DOHH2 (cell line): ENCODE data around the gene EFNA5.

Experiments
- H3F3A ChIP-seq: fragments of 200-600 bp; sonication (generic), shearing (Covaris generic); 2 replicates; pipeline ENCODE4 v1.6.0; 2016; ENCODE audit warnings: antibody characterized with exemption, mild to moderate bottlenecking; ENCODE audit not compliant: control insufficient read depth, insufficient read depth
- H3K27ac ChIP-seq: fragments of 200-600 bp; sonication (generic); 2 replicates; pipeline ENCODE4 v1.5.1; 2014; ENCODE audit warnings: low read depth, mild to moderate bottlenecking, low read length, moderate library complexity
- H3K27me3 ChIP-seq: fragments of 200-600 bp; sonication (generic); 2 replicates; pipeline ENCODE4 v1.6.1; 2014; ENCODE audit warnings: mild to moderate bottlenecking, low read length, mixed read lengths; ENCODE audit not compliant: control insufficient read depth
- H3K36me3 ChIP-seq: fragments of 200-600 bp; sonication (generic); 2 replicates; pipeline ENCODE4 v1.6.1; 2014; ENCODE audit warnings: mild to moderate bottlenecking, low read length, moderate library complexity, mixed read lengths; ENCODE audit not compliant: control insufficient read depth
- H3K4me1 ChIP-seq: fragments of 200-600 bp; sonication (generic); 2 replicates; pipeline ENCODE4 v1.6.1; 2014; ENCODE audit warnings: mild to moderate bottlenecking, low read length, mixed read lengths; ENCODE audit not compliant: control insufficient read depth
- H3K4me2 ChIP-seq: fragments of 200-600 bp; sonication (generic); 2 replicates; pipeline ENCODE4 v1.6.0; 2014; ENCODE audit warnings: mild to moderate bottlenecking, low read length, moderate library complexity
- H3K4me3 ChIP-seq: fragments of 200-600 bp; sonication (generic); 2 replicates; pipeline ENCODE4 v1.5.1; 2014; ENCODE audit warnings: mild to moderate bottlenecking, low read length, mixed read lengths
- H3K79me2 ChIP-seq: fragments of 200-600 bp; sonication (generic); 2 replicates; pipeline ENCODE4 v1.6.1; 2014; ENCODE audit warnings: mild to moderate bottlenecking, low read length, mixed read lengths; ENCODE audit not compliant: control insufficient read depth
- H3K9me2 ChIP-seq: fragments of 200-600 bp; sonication (generic); replicated peaks from 2 replicates; pipeline ENCODE4 v1.6.1; 2014; ENCODE audit warnings: mild to moderate bottlenecking, low read length, mixed read lengths; ENCODE audit not compliant: control insufficient read depth
- H3K9me3 ChIP-seq: fragments of 200-600 bp; sonication (generic); 2 replicates; pipeline ENCODE4 v1.6.1; 2014; ENCODE audit warnings: antibody characterized with exemption, low read length, mixed read lengths; ENCODE audit not compliant: control insufficient read depth, insufficient read depth
- H4K20me1 ChIP-seq: fragments of 200-600 bp; sonication (generic); 2 replicates; pipeline ENCODE4 v1.6.0; 2014; ENCODE audit warnings: low read depth, mild to moderate bottlenecking, antibody characterized with exemption, low read length, moderate library complexity; ENCODE audit not compliant: control insufficient read depth, insufficient read depth
- EZH2phosphoT487 ChIP-seq: fragments of 200-600 bp; sonication (generic); IDR thresholded peaks from 2 replicates; pipeline ENCODE4 v1.6.1; 2017; ENCODE audit warnings: borderline replicate concordance, mild to moderate bottlenecking, antibody characterized with exemption, low read length, moderate library complexity, mixed read lengths
- TF ChIP-seq, protein P1 (sequence below): fragments of 200-600 bp; sonication (generic); IDR thresholded peaks from one replicate; pipeline ENCODE4 v1.5.1; 2014; ENCODE audit warnings: antibody characterized with exemption, mild to moderate bottlenecking, low read depth, low read length; ENCODE audit not compliant: poor library complexity, severe bottlenecking

Gene EFNA5

DNA sequence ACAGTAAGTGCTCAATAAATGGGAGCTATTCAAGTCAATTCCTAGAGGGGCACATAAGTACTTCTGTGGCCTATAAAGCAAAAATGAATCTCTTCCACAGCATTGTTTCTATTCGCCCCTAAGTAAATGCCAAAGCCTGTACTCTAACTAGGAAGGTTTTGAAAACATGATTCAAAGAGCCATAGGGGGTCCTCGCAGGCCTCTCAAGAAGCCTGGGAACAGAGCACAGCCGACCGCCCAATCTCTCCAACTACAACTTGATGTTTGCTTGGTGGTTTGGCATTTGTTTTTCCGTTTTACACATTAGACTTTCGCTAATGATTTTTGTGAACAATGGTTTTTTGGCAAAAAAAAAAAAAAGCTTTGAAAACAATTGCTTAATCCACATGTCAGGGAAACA lies 19.4 kb downstream of the EFNA5 start:
- no peaks in the 10 kb centered on the region for H3K4me1 ChIP-seq

DNA sequence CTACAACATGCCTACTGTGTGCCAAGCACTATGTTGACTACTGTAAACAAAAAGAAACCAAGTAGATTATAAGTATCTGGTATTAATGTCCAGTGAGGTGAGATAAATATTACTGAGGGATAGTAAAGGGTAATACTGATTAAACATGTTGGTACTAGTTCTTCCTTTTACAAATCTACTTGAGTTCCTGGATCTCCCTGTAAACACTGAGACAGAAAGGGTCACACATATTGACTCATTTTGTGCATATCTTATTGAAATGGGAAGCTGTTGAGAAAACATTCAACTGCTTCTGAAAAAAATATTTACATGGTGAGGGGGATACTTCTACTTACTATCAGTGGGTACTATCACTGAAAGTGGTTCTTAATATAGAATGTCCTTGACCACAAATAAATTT lies 24.3 kb downstream of the EFNA5 start:
- no peak overlapping the region for H3K27ac ChIP-seq
- TF ChIP-seq EZH2phosphoT487, result no peak
- TF ChIP-seq, protein P1, sequence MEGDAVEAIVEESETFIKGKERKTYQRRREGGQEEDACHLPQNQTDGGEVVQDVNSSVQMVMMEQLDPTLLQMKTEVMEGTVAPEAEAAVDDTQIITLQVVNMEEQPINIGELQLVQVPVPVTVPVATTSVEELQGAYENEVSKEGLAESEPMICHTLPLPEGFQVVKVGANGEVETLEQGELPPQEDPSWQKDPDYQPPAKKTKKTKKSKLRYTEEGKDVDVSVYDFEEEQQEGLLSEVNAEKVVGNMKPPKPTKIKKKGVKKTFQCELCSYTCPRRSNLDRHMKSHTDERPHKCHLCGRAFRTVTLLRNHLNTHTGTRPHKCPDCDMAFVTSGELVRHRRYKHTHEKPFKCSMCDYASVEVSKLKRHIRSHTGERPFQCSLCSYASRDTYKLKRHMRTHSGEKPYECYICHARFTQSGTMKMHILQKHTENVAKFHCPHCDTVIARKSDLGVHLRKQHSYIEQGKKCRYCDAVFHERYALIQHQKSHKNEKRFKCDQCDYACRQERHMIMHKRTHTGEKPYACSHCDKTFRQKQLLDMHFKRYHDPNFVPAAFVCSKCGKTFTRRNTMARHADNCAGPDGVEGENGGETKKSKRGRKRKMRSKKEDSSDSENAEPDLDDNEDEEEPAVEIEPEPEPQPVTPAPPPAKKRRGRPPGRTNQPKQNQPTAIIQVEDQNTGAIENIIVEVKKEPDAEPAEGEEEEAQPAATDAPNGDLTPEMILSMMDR, result no peak
- no peaks in the 10 kb centered on the region for H3K36me3 ChIP-seq
- H3K27me3 ChIP-seq, result no peaks in the 10 kb centered on the region
- H3K79me2 ChIP-seq, result no peaks in the 10 kb centered on the region
- H3K9me3 ChIP-seq, result no peaks in the 10 kb centered on the region
- H3F3A ChIP-seq, result no peaks in the 10 kb centered on the region
- H3K4me3 ChIP-seq, result no peak overlapping the region
- no peaks in the 10 kb centered on the region for H3K9me2 ChIP-seq
- H4K20me1 ChIP-seq, result no peaks in the 10 kb centered on the region
- no peak overlapping the region for H3K4me2 ChIP-seq
- H3K4me1 ChIP-seq, result no peaks in the 10 kb centered on the region

More for the DNA sequence above, 19.4 kb downstream of the EFNA5 start:
- H3K4me3 ChIP-seq, result no peak overlapping the region
- no peak overlapping the region for H3K4me2 ChIP-seq
- no peak for TF ChIP-seq EZH2phosphoT487
- TF ChIP-seq, protein P1, result no peak
- no peaks in the 10 kb centered on the region for H3K79me2 ChIP-seq
- H3K27ac ChIP-seq, result no peak overlapping the region
- no peaks in the 10 kb centered on the region for H3K36me3 ChIP-seq
- H3K9me3 ChIP-seq, result no peaks in the 10 kb centered on the region
- no peaks in the 10 kb centered on the region for H3F3A ChIP-seq
- peaks cover 3% of the 10 kb centered on the region; the same call in 1 of the 2 replicates for H3K27me3 ChIP-seq
- H3K9me2 ChIP-seq, result no peaks in the 10 kb centered on the region
- no peaks in the 10 kb centered on the region for H4K20me1 ChIP-seq

DNA sequence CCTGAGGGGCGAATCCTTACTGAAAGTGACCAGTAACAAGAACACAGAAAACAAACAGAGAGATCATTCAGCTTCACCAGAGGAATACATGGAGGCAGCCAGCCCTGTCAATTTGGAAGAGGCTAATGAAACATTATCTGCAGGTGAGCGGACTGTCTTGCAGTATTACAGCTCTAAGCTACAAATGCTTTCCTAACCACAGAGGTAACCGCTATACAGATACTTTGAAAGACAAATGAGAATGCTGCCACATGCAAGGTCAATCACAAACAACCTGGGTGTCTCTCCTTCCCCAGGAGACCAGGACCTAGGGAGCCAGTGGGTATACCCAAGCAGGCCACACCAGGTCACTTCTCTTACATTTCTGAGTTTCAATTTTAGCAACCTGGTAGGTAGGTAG lies 30.2 kb downstream of the EFNA5 start:
- Histone ChIP-seq H3K4me1 (no peaks in the 10 kb centered on the region), H3K27ac (no peak overlapping the region), H3K27me3 (no peaks in the 10 kb centered on the region), H3F3A (no peaks in the 10 kb centered on the region), H3K9me3 (no peaks in the 10 kb centered on the region), H3K79me2 (no peaks in the 10 kb centered on the region), H3K4me3 (no peak overlapping the region), H3K4me2 (no peak overlapping the region), H3K9me2 (no peaks in the 10 kb centered on the region), H4K20me1 (no peaks in the 10 kb centered on the region), H3K36me3 (no peaks in the 10 kb centered on the region)
- TF ChIP-seq, protein P1, result no peak
- no peak for TF ChIP-seq EZH2phosphoT487

DNA sequence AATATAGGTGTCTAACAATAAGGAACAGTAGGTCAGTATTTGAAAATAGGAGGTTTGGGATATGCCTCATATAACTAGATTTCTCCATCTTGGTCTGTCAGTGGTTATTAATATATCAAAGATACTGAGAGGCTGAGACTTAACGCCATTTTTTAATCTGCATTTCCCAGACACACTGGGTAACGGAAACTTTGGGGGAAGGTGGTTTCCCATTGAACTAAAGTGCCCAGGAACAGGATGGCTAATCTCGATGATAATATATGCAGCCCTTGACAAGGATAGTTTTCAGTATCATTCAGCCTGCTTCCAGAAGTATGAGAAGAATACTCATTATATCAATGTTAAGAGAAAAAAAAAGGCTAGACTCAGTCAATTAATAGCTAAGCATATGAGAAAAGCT lies 30.7 kb downstream of the EFNA5 start:
- Histone ChIP-seq H4K20me1 (no peaks in the 10 kb centered on the region), H3K27me3 (no peaks in the 10 kb centered on the region), H3F3A (no peaks in the 10 kb centered on the region), H3K4me1 (no peaks in the 10 kb centered on the region), H3K36me3 (no peaks in the 10 kb centered on the region), H3K4me3 (no peak overlapping the region), H3K9me2 (no peaks in the 10 kb centered on the region), H3K9me3 (no peaks in the 10 kb centered on the region), H3K79me2 (no peaks in the 10 kb centered on the region), H3K27ac (no peak overlapping the region), H3K4me2 (no peak overlapping the region)
- TF ChIP-seq, protein P1, result no peak
- no peak for TF ChIP-seq EZH2phosphoT487
